Upper lobe of left lung (tissue), 4 donors: Measurements from ENCODE around the gene GDF2.

Experiments
- CTCF ChIP-seq, 6 experiments: fragments of 450-650 bp in 4 of 6; fragments of 200-600 bp in 2 of 6; sonication (generic) in 2 of 6; IDR thresholded peaks; one replicate each; pipeline ENCODE4 v1.5.1; 2016 to 2019; ENCODE audit warnings: antibody characterized with exemption in 6 of 6
- POLR2AphosphoS5 ChIP-seq, 2 donors: sonication (generic); formaldehyde crosslinking; IDR thresholded peaks; one replicate each; pipeline ENCODE4 v1.5.1; 2017; ENCODE audit warnings: antibody characterized with exemption in 2 of 2

GRCh38 chr10:47374611-47375536 lies 52.6 kb downstream of the GDF2 start:
- TF ChIP-seq CTCF (IDR thresholded peaks at IDR 0.05) (no peak), POLR2AphosphoS5 (IDR thresholded peaks at IDR 0.05) (no peak)
